Osteoblast (primary cell): ENCODE data around the gene CCL8. TPM values are rescaled to one million over a fixed set of nuclear protein-coding genes. Genes with fewer than 3 reads are reported as not detected.
"Not testable (repeated sequence)": the region's sequence is repeated elsewhere in the genome, so short reads cannot be mapped to it uniquely, and the experiment has no call there.

Source experiments
- DNase-seq: peaks from one replicate; pipeline ENCODE4 v3.0.0; 2011; ENCODE audit warnings: low spot score, mixed read lengths; ENCODE audit not compliant: insufficient read length; ENCODE audit errors: missing footprints
- H2AFZ ChIP-seq: 2 replicates; pipeline ENCODE4 v1.6.0; 2011; ENCODE audit warnings: mild to moderate bottlenecking, low read length
- H3K27ac ChIP-seq: 2 replicates; pipeline ENCODE4 v1.5.1; 2011; ENCODE audit warnings: mild to moderate bottlenecking, low read depth, low read length, moderate library complexity
- H3K27me3 ChIP-seq: 2 replicates; pipeline ENCODE4 v1.6.0; 2012; ENCODE audit warnings: mild to moderate bottlenecking, control low read depth, inconsistent platforms, low read length, moderate library complexity; ENCODE audit not compliant: insufficient read depth
- H3K36me3 ChIP-seq: 2 replicates; pipeline ENCODE4 v1.5.1; 2011; ENCODE audit warnings: mild to moderate bottlenecking, low read length, control low read depth, moderate library complexity; ENCODE audit not compliant: insufficient read depth
- H3K4me1 ChIP-seq: 2 replicates; pipeline ENCODE4 v1.5.1; 2011; ENCODE audit warnings: mild to moderate bottlenecking, low read length, control low read depth, moderate library complexity; ENCODE audit not compliant: insufficient read depth
- H3K4me2 ChIP-seq: 2 replicates; pipeline ENCODE4 v1.6.0; 2011; ENCODE audit warnings: mild to moderate bottlenecking, low read length; ENCODE audit not compliant: insufficient read depth
- H3K4me3 ChIP-seq: fragments of 200-600 bp; sonication (generic); 3 replicates; pipeline ENCODE4 v1.5.1; 2012; ENCODE audit warnings: mild to moderate bottlenecking, low read length, inconsistent platforms; ENCODE audit not compliant: insufficient read depth
- H3K79me2 ChIP-seq: 2 replicates; pipeline ENCODE4 v1.6.0; 2012; ENCODE audit warnings: mild to moderate bottlenecking, low read length, control low read depth, inconsistent platforms; ENCODE audit not compliant: insufficient read depth
- H3K9me3 ChIP-seq: 2 replicates; pipeline ENCODE4 v1.5.1; 2011; ENCODE audit warnings: low read depth, low read length, control low read depth
- H4K20me1 ChIP-seq: 2 replicates; pipeline ENCODE4 v1.6.0; 2012; ENCODE audit warnings: mild to moderate bottlenecking, low read length, control low read depth; ENCODE audit not compliant: insufficient read depth
- CTCF ChIP-seq: IDR thresholded peaks from 2 replicates; pipeline ENCODE4 v1.5.1; 2011; ENCODE audit warnings: mild to moderate bottlenecking, low read depth, low read length, moderate library complexity; ENCODE audit errors: extremely low read depth
- total RNA-seq: library from RNA; depleted of rRNA; stranded (reverse); fragments of >200 nt; gene quantifications from 2 replicates; pipeline ENCODE4 v1.2.3, GENCODE V29; 2012

CCL8 gene
- total RNA-seq, 1 donor, result 0.36 TPM

GRCh38 chr17:34318474-34318873 lies 761 bp upstream of the CCL8 start:
- Histone ChIP-seq H3K4me1 (peaks cover 8% of the 10 kb centered on the region), H3K9me3 (no peaks in the 10 kb centered on the region), H3K4me2 (no peak overlapping the region), H3K79me2 (no peaks in the 10 kb centered on the region), H2AFZ (no peak overlapping the region), H3K4me3 (no peak overlapping the region), H3K27ac (no peak overlapping the region), H4K20me1 (no peaks in the 10 kb centered on the region), H3K27me3 (no peaks in the 10 kb centered on the region), H3K36me3 (no peaks in the 10 kb centered on the region)
- no peak for DNase-seq
- TF ChIP-seq CTCF, result peak; percentile 9

GRCh38 chr17:34321964-34322363 lies 2.7 kb downstream of the CCL8 start:
- no peak for TF ChIP-seq CTCF
- no peak for DNase-seq
- Histone ChIP-seq H2AFZ (no peak overlapping the region), H3K4me1 (no peaks in the 10 kb centered on the region), H3K4me3 (no peak overlapping the region), H3K9me3 (no peaks in the 10 kb centered on the region), H3K4me2 (no peak overlapping the region), H3K79me2 (no peaks in the 10 kb centered on the region), H4K20me1 (no peaks in the 10 kb centered on the region), H3K27me3 (no peaks in the 10 kb centered on the region), H3K27ac (no peak overlapping the region), H3K36me3 (no peaks in the 10 kb centered on the region)

DNA sequence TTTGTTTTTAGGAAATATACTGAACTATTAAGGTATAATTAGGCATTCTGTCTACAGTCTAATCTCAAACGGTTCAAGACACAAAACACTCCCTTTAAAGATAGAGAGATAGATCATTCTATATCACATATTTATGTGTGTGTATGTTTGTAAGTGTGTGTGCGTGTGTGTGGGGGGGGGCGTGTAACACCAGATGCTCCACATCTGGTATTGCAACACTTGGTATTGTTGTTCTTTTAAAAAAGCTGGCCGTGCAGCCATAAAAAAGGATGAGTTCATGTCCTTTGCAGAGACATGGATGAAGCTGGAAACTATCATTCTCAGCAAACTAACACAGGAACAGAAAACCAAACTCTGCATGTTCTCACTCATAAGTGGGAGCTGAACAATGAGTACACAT lies 8.3 kb downstream of the CCL8 start:
- not testable (repeated sequence) for H3K4me3 ChIP-seq, H3K79me2 ChIP-seq, H2AFZ ChIP-seq, H3K36me3 ChIP-seq, H3K4me2 ChIP-seq, H3K27ac ChIP-seq, H3K9me3 ChIP-seq, H3K4me1 ChIP-seq, H3K27me3 ChIP-seq, DNase-seq, H4K20me1 ChIP-seq

DNA sequence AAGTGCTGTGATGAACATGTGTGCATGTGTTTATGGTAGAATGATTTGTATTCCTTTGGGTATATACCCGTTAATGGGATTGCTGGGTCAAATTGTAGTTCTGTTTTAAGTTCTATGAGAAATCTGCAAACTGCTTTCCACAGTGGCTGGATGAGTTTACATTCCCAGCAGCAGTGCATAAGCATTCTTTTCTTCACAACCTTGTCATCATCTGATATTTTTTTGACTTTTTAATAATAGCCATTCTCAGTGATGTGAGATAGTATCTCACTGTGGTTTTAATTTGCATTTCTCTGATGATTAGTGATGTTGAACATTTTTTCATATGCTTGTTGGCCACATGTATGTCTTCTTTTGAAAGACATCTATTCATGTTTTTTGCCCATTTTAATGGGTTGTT lies 18.5 kb downstream of the CCL8 start:
- no peak overlapping the region for H3K27ac ChIP-seq
- H3K9me3 ChIP-seq, result no peaks in the 10 kb centered on the region
- no peaks in the 10 kb centered on the region for H3K4me1 ChIP-seq
- no peak for TF ChIP-seq CTCF
- no peaks in the 10 kb centered on the region for H3K36me3 ChIP-seq
- H3K79me2 ChIP-seq, result no peaks in the 10 kb centered on the region
- H2AFZ ChIP-seq, result no peak overlapping the region
- no peak overlapping the region for H3K4me2 ChIP-seq
- DNase-seq, result no peak
- H3K27me3 ChIP-seq, result no peaks in the 10 kb centered on the region
- no peaks in the 10 kb centered on the region for H4K20me1 ChIP-seq
- no peak overlapping the region for H3K4me3 ChIP-seq
